HG02884 (cell line): ENCODE measurements around the gene KRTAP1-1.
"Not testable (repeated sequence)": the region's sequence is repeated elsewhere in the genome, so short reads cannot be mapped to it uniquely, and the experiment has no call there.

Experiments
- ATAC-seq: cut with Tn5 transposase; IDR thresholded peaks from one replicate; pipeline ENCODE4 v1.9.1; 2021; ENCODE audit warnings: mild to moderate bottlenecking, moderate library complexity; ENCODE audit not compliant: unreplicated experiment

The KRTAP1-1 gene

GRCh38 chr17:41057547-41057946 lies 16.3 kb upstream of the KRTAP1-1 start:
- ATAC-seq: no peak

GRCh38 chr17:41055130-41055529 lies 13.9 kb upstream of the KRTAP1-1 start, which contains the start of gene KRTAP2-2:
Gene KRTAP2-2 (minus strand): TSS chr17:41055230. CDS start chr17:41055211, 19 bp downstream.
- not testable (repeated sequence) for ATAC-seq

GRCh38 chr17:41054556-41054955 lies 13.3 kb upstream of the KRTAP1-1 start:
- ATAC-seq: not testable (repeated sequence)

DNA sequence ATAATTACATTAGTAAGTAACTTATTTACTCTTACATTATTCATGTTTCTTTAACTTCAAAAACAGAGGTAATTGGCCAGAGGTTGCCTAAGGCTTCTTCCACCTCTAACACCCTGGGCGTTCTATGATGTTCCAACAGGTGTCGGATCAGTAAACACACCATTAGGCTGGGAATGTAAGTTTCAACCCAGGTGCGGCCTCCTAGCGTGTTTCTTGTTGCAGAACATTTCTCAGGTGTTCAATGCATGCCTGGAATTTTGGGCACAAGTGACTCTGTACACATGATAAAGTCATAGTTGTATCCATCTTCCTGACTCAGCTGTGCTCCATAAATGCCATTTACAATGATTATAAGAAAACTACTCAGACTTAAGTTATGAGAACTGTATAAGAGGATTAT lies 12.8 kb upstream of the KRTAP1-1 start:
- no peak for ATAC-seq

GRCh38 chr17:41052566-41052965 lies 11.3 kb upstream of the KRTAP1-1 start:
- no peak for ATAC-seq

DNA sequence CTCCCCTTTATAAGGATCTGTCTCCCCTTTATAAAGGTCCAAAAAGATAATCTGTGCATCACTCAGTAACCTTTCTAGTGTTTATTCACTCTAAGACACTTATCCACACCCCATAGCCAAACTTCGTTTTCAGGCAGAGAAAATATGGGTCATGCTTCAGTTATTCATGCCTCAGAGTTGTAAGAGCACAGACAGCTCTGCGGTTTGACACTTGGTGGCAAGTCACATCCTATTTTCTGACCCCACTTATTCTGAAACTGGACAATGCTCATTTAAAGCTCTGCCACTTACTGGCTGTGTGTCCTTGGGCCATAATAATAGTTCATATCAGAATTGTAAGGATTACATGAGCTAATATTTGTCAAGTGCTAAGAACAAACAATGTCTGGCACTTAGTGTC lies 7.9 kb upstream of the KRTAP1-1 start:
- ATAC-seq: no peak

- ATAC-seq: no peak
These were observed 7.2 kb upstream of the KRTAP1-1 start for GRCh38 chr17:41048441-41048840.

DNA sequence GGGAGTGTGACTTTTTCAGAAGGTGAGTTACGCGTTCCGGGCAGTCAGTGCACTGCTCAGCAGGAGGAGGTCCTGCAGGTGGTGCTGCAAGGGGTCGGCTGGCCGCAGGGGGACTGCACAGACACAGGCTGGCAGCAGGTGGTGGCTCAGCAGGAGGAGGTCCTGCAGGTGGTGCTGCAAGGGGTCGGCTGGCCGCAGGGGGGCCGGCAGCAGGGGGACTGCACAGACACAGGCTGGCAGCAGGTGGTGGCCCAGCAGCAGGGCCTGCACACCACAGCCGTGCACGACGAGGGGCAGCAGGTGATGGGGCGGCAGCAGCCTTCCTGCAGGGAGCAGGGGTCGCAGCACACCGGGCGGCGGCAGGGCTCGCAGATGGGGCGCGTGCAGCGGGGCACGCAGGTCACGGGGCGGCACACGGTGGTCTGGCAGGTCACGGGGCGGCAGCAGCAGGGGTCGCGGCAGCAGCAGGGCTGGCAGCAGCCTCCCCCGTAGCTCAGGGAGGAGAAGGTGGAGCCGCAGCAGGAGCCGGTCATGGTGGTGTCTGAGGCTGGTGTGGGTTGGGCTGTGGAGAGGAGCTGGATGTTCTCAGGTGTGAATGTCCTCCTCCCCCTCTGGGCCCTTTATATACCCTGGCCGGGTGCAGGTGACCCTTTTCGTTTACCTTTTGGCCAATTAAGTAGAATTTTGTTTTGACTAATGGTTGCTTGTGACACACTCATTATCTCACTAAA lies 5.7 kb upstream of the KRTAP1-1 start, which contains the start of gene KRTAP2-1:
KRTAP2-1 (minus strand) TSS at position 582 of the 731 bp plus-strand sequence; CDS start at position 533, 49 bp downstream.
- not testable (repeated sequence) for ATAC-seq

- no peak for ATAC-seq
These were observed 1.7 kb upstream of the KRTAP1-1 start for GRCh38 chr17:41042953-41043352.

GRCh38 chr17:41037853-41038350 lies 3.3 kb downstream of the KRTAP1-1 start:
- no peak for ATAC-seq

DNA sequence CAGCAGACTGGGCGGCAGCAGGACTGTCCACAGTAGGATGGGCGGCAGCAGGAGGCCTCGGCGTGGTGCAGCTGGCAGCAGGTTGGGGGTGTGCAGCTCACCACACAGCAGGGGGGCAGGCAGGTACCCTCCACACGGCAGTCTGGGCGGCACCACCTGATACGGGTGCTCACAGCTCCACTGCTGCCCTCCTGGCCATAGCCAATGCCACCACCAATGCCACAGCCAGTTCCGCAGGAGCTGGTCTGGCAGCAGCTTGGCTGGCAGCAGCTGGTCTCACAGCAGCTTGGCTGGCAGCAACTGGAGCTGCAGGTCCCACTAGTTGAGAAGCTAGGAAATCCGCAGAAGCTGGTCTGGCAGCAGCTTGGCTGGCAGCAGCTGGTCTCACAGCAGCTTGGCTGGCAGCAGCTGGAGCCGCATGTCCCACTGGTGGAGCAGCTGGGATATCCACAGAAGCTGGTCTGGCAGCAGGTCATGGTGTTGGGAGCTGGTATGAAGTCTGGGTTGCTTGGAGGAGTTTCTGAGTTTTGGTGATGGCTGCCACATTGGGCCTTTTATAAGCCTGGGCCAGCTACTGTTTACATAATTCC lies 6.8 kb downstream of the KRTAP1-1 start, which contains the start of gene KRTAP1-3:
KRTAP1-3 (minus strand) TSS at position 529 of the 590 bp plus-strand sequence; CDS start at position 476, 53 bp downstream.
- not testable (repeated sequence) for ATAC-seq

GRCh38 chr17:41029633-41030245 lies 11.5 kb downstream of the KRTAP1-1 start, which contains the start of gene KRTAP1-4:
Gene KRTAP1-4 (minus strand): TSS chr17:41030195. CDS start chr17:41030078, 117 bp downstream.
- no peak for ATAC-seq

DNA sequence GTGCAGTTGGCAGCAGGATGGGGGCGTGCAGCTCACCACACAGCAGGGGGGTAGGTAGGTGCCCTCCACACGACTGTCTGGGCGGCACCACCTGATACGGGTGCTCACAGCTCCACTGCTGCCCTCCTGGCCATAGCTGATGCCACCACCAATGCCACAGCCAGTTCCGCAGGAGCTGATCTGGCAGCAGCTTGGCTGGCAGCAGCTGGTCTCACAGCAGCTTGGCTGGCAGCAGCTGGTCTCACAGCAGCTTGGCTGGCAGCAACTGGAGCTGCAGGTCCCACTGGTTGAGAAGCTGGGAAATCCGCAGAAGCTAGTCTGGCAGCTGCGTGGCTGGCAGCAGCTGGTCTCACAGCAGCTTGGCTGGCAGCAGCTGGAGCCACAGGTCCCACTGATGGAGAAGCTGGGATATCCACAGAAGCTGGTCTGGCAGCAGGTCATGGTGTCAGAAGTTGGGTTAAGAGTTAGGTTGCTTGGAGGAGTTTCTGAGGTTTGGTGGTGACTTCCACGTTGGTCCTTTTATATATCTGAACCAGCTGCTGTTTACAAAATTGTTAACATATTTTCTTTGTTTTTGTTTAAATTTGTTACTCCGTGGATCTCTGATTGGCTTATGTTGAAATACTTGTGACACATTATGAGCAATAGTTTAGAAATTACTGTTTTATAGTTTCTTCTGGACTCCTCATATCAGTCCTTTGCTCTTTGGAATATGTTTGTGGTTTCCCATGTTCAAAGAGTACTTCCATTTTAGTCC lies 14.4 kb downstream of the KRTAP1-1 start, which contains the start of gene KRTAP1-5:
KRTAP1-5 (minus strand) TSS at position 494 of the 757 bp plus-strand sequence; CDS start at position 441, 53 bp downstream.
- ATAC-seq: no peak

DNA sequence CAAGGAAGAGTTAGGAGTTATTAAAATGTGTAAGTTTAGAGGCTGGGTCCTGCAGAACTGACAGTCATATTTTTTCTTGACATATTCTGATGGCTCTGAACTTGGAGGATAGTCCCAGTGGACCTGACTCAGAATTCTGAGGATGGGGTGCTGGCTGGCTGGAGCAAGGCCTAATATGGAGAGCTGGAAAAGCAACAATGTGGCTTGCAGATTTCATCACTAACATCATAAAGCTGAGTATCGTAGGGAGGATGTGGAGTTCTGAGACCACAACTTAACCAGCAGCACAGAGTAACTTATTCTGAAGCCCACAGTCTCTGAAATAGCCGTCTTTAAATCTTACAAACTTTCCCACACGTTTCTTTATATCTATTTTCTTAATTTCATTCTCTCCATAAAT lies 16.6 kb downstream of the KRTAP1-1 start:
- no peak for ATAC-seq

GRCh38 chr17:41020336-41020735 lies 20.9 kb downstream of the KRTAP1-1 start:
- ATAC-seq: no peak

GRCh38 chr17:41019415-41019814 lies 21.8 kb downstream of the KRTAP1-1 start:
- no peak for ATAC-seq

- ATAC-seq: no peak
These were observed 22.7 kb downstream of the KRTAP1-1 start for GRCh38 chr17:41018541-41018940.

DNA sequence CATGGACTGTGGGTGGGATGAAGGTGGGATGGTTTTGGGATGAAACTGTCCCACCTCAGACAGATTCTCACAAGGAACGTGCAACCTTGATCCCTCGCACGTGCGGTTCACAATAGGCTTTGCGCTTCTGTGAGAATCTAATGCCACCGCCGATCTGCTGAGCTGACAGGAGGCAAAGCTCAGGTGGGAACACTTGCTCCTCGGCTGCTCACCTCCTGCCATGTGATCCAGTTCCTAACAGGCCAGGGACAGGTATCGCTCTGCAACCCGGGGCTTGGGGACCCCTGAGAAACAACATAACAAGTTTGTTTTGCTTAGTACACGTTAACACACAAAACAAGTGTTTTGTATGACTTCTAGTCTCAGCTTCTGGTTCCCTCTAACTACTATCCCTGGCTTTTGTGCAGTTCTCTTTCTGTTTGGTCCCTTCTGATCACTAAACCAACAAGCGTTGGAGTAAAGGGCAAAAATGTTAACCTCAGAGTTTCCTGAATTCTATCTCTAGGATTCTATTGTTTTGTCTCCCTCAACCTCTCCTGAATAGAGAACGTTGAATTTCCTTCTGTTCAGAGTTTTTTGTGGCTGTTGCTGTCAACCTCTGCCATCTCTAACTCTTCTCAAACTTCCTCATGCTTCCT lies 24.6 kb downstream of the KRTAP1-1 start:
- no peak for ATAC-seq

DNA sequence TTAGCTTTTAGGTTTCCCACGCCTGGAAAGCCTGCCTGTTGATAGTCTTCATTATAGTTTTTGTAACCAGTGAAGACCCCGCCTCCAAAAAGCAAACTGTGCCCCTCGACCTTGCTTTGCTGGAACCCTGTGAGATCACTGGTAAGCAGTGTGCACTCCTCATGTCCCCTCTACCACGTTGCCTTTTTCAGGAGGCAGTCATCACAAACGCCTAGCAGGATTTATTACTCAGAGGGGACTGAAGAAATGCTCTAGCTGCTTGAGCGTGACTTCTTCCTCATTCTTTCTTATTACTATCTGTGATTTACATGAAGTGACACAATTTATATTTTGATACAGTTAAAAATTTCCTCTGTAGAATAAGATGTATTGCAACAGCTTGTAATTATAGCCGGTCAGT lies 25.8 kb downstream of the KRTAP1-1 start:
- ATAC-seq: no peak

DNA sequence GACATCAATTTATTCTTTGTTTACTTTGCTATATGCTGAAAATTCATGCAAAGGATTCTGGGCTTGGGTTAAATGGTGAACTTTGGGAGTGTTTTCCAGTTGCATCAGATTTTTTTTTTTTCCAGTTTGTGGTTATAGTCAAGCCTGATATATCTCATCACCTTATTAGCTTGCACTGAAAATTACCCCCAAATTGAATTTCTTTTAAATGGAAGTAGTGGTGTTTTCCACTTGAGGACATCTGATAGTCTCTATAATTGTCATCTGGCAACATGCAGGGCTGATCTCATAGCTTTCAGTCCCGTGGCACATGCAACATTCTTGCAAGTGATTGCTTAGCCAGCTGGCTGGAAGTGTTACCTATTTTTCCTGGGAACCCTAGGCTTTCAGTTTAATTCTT lies 27.6 kb downstream of the KRTAP1-1 start:
- ATAC-seq: no peak
